CMK (cell line): ENCODE data around the gene CD2AP.
"Not testable (repeated sequence)": the region's sequence is repeated elsewhere in the genome, so short reads cannot be mapped to it uniquely, and the experiment has no call there.

Experiments
- DNase-seq: peaks from one replicate; pipeline ENCODE4 v3.0.0-alpha.2; 2010; ENCODE audit warnings: low read depth

CD2AP gene, protein sequence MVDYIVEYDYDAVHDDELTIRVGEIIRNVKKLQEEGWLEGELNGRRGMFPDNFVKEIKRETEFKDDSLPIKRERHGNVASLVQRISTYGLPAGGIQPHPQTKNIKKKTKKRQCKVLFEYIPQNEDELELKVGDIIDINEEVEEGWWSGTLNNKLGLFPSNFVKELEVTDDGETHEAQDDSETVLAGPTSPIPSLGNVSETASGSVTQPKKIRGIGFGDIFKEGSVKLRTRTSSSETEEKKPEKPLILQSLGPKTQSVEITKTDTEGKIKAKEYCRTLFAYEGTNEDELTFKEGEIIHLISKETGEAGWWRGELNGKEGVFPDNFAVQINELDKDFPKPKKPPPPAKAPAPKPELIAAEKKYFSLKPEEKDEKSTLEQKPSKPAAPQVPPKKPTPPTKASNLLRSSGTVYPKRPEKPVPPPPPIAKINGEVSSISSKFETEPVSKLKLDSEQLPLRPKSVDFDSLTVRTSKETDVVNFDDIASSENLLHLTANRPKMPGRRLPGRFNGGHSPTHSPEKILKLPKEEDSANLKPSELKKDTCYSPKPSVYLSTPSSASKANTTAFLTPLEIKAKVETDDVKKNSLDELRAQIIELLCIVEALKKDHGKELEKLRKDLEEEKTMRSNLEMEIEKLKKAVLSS

GRCh38 chr6:47477497-47478232, at the start of gene CD2AP:
TSS of gene CD2AP (plus strand) at chr6:47477789. CDS start at chr6:47478245, 456 bp downstream.
- peak; percentile 61 for DNase-seq

DNA sequence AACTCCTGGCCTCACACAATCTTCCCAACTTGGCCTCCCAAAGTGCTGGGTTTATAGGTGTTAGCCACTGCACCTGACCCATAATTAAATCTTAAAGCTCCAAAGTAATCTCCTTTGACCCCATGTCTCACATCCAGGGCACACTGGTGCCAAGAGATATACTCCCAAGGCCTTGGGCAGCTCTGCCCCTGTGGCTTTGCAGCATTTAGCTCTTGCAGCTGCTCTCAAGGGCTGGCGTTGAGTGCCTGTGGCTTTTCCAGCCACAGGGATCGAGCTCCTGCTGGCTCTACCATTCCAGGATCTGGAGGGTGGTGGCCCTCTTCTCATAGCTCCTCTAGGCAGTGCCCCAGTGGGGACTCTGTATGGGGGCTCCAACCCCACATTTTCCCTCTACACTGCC, 49.3 kb upstream of the CD2AP start:
- no peak for DNase-seq

DNA sequence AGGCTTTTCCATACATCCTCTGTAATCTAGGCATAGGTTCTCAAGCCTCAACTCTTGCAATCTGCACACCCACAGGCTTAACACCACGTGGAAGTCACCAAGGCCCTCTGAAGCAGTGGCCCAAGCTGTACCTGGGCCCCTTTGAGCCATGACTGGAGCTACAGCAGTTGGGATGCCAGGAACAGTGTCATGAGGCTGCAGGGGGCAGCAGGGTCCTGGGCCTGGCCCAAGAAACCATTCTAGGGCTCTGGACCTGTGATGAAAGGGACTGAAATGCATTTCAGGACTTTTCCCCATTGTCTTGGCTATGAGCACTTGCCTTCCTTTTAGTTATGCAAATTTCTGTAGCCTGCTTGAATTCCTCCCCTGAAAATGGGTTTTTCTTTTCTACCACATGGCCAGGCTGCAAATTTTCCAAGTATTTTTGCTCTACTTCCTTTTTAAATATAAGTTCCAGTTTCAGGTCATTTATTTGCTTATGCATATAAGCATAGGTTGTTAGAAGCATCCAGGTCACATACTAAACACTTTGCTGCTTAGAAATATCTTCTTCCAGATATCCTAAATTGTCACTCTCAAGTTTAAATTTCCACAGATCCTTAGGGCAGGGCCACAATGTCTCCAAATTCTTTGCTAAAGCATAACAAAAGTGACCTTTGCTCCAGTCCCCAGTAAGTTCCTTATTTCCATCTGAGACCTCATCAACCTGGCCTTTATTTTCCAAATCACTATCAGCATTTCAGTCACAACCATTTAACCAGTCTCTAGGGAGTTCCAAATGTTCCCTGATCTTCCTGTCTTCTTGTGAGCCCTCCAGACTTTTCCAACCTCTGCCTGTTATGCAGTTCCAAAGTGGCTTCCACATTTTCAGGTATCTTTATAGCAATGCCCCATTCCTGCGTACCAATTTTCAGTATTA, 48.6 kb upstream of the CD2AP start:
- DNase-seq = no peak

DNA sequence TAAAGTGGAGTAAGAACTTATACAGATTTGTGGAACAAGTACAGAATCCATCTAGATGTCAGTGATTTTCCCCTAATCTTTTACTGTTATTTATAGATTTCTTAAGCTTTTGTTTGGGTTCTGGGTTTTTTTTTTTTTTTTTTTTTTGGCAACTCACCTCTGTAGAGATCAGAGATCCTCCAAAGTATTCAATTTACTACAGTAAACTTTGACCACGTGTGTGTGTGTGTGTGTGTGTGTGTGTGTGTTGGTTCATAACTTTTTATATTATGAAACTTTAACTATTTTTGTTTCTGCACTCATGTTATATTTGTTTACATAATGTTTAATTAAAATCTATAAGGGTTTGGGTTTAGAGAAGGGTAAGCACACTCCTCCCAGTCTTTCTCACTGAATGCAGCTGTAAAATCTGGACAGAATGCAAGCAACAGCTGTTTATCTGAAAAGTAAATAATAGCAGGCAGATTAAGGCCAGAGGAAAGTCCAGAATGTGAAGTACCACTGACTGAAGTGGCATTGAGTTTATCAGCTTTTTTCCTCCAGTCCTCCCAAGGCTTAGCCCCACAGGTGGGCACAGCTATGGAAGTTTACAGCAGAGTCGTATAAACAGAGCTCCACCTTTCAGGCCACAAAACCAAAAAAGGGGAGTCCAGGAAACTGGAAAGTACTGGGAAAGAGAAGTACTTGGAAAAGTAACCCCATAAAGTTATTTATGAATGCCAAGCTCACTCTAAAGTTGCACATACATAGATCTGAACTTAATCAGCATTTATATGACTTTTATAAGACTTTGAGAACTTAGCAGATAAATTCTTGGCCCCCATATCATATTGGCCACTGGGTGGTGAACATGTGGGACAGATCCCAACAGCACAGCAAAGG, 43.0 kb upstream of the CD2AP start:
- no peak for DNase-seq

DNA sequence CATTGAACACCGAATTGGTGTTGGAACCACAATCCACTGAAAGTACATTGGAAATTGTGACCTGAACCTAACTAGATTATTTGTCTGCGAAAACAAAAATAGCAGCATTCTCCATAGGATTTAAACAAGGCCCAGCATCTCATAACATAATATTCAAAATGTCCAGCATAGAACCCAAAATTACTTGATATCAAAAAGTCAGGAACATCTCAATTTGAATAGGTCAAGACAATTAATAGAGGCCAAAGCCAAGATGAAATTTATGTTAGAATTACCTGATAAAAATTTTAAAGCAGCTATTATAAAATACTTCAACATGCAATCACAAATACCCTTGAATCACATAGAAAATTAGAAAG, 42.4 kb upstream of the CD2AP start:
- no peak for DNase-seq

DNA sequence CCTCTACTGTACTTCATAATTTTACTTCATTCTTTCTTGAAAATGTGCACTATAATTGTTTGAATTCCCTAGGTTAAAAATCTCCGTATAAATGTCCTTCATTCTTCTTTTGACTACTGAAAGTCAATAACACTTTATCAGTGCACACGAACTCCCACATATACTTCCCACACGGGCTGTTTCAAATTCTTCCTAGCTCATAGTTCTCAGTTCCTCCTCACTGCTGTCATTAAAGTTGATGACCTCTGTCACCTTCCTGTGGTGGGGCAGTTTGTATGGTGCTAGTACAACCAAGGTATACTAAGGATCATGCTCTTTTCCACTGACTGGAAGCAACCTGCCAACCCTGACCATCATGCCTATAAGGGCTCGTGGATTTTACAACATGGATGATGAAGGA, 40.0 kb upstream of the CD2AP start:
- no peak for DNase-seq

- no peak for DNase-seq
Observed at GRCh38 chr6:47438481-47439347, 38.9 kb upstream of the CD2AP start.

- DNase-seq = no peak
Observed at GRCh38 chr6:47439348-47439668, 38.3 kb upstream of the CD2AP start.

- DNase-seq = no peak
Observed at GRCh38 chr6:47440719-47441118, 36.9 kb upstream of the CD2AP start.

DNA sequence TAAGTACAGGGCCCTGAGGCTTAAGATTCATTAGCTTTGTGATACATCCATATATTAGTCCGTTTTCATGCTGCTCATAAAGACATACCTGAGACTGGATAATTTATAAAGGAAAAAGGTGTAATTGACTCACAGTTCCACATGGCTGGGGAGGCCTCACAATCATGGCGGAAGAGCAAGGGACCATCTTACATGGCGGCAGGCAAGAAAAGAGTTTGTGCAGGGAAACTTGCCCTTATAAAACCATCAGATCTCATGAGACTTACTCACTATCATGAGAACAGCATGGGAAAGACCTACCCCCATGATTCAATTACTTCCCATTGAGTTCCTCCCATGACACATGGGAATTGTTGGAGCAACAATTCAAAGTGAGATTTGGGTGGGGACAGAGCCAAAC, 32.6 kb upstream of the CD2AP start:
- not testable (repeated sequence) for DNase-seq

- no peak for DNase-seq
Observed at GRCh38 chr6:47446669-47447330, 30.8 kb upstream of the CD2AP start.

DNA sequence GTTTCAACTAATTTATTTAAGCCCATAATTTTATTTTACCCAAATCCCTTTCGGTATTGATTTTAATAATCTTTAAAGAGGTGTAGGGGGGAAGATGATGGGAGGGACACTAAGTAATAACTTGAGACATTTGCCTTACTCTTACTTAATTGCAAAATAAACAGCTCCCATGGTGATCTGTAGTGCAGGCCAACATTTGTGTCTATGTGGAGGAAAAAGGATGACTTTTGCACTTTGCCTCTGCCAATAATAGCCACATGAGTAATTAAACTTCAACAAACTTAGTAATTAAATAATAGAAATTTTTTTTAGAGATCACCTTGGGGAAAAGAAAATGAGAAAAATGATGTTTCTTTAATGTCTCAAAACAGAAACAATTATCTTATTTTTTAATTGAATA, 29.9 kb upstream of the CD2AP start:
- DNase-seq = no peak

GRCh38 chr6:47451162-47451561, 26.4 kb upstream of the CD2AP start:
- no peak for DNase-seq

DNA sequence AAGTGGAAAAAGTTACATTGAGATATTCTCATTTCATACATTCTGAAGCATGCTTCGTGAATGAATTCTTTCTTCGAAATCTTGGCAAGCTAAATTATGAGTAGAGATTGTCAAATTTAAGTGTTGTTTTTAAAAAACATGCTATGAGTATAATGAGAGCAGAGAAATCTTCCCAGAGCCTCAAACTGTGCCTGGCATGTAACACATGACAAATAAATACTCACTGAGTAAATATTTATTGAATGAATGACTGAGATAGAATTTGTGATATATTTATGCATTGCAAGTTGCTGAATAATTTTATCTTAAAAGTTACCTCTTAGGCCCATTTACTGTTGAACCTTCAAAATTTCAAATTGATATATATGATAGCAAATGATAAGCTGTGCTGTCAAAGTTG, 24.7 kb upstream of the CD2AP start:
- DNase-seq = no peak

DNA sequence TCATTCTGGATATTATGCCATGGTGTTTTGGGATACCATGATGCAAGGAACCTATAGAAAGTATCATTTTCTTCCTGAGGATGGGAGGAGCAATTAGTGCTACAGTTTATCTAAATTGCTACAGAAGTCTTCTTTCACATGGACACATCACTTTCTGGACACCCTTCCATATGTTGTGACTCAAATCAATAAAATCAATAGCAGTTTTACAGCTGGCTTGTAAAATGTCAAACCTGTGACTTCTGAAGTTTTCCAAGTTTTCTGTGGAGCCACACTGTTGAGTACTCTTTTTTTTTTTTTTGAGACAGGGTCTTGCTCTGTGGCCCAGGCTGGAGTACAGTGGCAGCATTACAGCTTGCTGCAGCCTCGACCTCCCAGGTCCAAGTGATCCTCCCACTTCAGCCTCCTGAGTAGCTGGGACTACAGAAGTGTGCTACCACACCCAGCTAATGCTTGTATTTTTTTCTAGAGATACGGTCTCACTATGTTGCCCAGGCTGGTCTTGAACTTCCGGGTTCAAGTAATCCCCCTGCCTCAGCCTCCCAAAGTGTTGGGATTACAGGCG, 24.1 kb upstream of the CD2AP start:
- no peak for DNase-seq

- DNase-seq = no peak
Observed at GRCh38 chr6:47454713-47455396, 22.7 kb upstream of the CD2AP start.

DNA sequence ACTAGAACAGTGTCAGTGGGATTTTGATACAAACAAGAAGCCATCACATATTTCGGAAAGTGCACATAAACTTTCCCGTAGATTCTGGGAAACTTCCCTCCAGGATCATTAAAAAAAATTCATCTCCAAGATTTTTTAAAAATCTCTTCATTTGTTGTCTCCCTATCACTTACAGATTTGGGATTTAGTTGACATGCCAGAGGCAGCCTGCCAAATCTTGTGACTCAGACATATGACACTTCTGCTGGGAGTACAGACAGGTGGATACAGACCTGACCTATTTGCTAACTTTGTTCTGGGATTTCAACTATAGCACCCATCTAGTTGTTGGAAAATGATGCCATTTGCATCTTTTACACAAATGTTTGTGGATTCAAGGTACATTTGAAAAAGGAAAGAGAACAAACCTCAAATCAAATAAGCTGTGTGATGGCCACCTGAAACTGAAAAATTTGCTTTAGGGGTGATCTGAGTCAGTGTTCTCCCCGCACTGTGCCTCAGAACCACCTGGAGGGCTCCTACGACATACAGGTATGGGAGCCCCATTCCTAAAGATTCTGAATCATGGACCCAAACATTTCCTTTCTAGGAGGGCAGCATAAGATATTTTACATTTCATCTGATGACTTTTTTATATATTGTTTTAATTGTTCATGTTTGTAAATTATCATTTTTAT, 21.9 kb upstream of the CD2AP start:
- DNase-seq = no peak

DNA sequence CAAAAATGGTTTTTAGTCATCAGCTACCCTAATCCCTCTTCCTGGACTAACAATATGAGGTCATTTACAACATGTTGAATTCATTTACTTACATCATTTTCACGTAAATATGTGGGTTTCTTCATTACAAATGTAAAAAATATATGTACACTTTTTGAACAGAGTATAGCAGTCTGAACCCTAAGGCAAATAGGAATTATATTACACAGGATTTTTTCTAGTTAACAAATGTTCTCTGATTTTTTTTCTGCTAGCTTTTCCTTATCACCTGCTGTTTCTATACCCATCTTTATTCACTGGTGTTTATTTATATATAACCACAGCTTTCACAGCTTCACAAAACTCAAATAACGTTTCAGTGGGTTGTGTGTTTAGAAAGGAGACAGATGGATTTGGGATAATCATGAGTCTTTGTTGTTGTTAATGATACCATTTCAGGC, 21.0 kb upstream of the CD2AP start:
- no peak for DNase-seq
